Measurements from ENCODE around the gene LRMDA.

LRMDA gene

GRCh38 chr10:75733135-75733890, 301.9 kb downstream of the LRMDA start (continued):
- TF ChIP-seq ZBTB49 (tag by site-specific recombination; IDR thresholded peaks at IDR 0.05; ENCODE audit: low read depth) (no peak), ZNF133 (tag by site-specific recombination; IDR thresholded peaks at IDR 0.05) (no peak), FEZF1 (tag by site-specific recombination; IDR thresholded peaks at IDR 0.05) (no peak), ZNF350 (tag by site-specific recombination; IDR thresholded peaks at IDR 0.05) (no peak), ZNF623 (tag by site-specific recombination; IDR thresholded peaks at IDR 0.05) (no peak), ZNF155 (tag by site-specific recombination; IDR thresholded peaks at IDR 0.05) (no peak), ZNF501 (tag by site-specific recombination; IDR thresholded peaks at IDR 0.05) (no peak), ZNF768 (tag by site-specific recombination; IDR thresholded peaks at IDR 0.05) (no peak)

GRCh38 chr10:75736151-75736640, 304.8 kb downstream of the LRMDA start:
- no peak overlapping the region for H3K4me3 ChIP-seq (ENCODE audit: low read depth, low read length)
- H3K36me3 ChIP-seq (ENCODE audit: control insufficient read depth in 2 of 2, insufficient read depth in 1 of 2, low read length in 2 of 2), result no peaks in the 10 kb centered on the region
- POLR2A ChIA-PET, result no interaction called here
- H3K4me1 ChIP-seq (ENCODE audit: control insufficient read depth, insufficient read depth, low read length), result no peaks in the 10 kb centered on the region
- no peaks in the 10 kb centered on the region for H3K9me3 ChIP-seq (ENCODE audit: control insufficient read depth, insufficient read depth, low read depth, low read length)
- CTCF ChIA-PET, result no interaction called here
- H3K27ac ChIP-seq (ENCODE audit: extremely low read depth, low read depth, low read length), result no peak overlapping the region
- TF ChIP-seq ZNF558 (tag by site-specific recombination; IDR thresholded peaks at IDR 0.05) (no peak), ZBTB10 (tag by site-specific recombination; IDR thresholded peaks at IDR 0.05) (no peak)

- H3K4me3 ChIP-seq (ENCODE audit: low read depth, low read length), result no peak overlapping the region
- no peak overlapping the region for H3K27ac ChIP-seq (ENCODE audit: extremely low read depth, low read depth, low read length)
- no peak for TF ChIP-seq TCF7L2 (IDR thresholded peaks at IDR 0.05; ENCODE audit: borderline replicate concordance, low read depth, low read length)
- no peak for TF ChIP-seq ZNF292 (tag by site-specific recombination; IDR thresholded peaks at IDR 0.05; ENCODE audit: borderline replicate concordance, low read depth)
- TF ChIP-seq ZSCAN4 (tag by site-specific recombination; IDR thresholded peaks at IDR 0.05), result peak; percentile 94
- no peak for TF ChIP-seq ZNF561 (tag by site-specific recombination; IDR thresholded peaks at IDR 0.05; ENCODE audit: borderline replicate concordance)
- no peak for TF ChIP-seq KLF7 (tag by site-specific recombination; IDR thresholded peaks at IDR 0.05; ENCODE audit: borderline replicate concordance)
- TF ChIP-seq ZNF521 (tag by site-specific recombination; IDR thresholded peaks at IDR 0.05), result no peak
- no peak for TF ChIP-seq FEZF1 (tag by site-specific recombination; IDR thresholded peaks at IDR 0.05)
- no peak for TF ChIP-seq SP3 (tag by site-specific recombination; IDR thresholded peaks at IDR 0.05)
- no peak for TF ChIP-seq ZNF837 (tag by site-specific recombination; IDR thresholded peaks at IDR 0.05)
- H3K9me3 ChIP-seq (ENCODE audit: control insufficient read depth, insufficient read depth, low read depth, low read length), result no peaks in the 10 kb centered on the region
- H3K4me1 ChIP-seq (ENCODE audit: control insufficient read depth, insufficient read depth, low read length), result no peaks in the 10 kb centered on the region
- POLR2A ChIA-PET, result no interaction called here
- no peaks in the 10 kb centered on the region for H3K36me3 ChIP-seq (ENCODE audit: control insufficient read depth in 2 of 2, insufficient read depth in 1 of 2, low read length in 2 of 2)
- CTCF ChIA-PET, result no interaction called here
Observed at GRCh38 chr10:75736889-75737579, 305.6 kb downstream of the LRMDA start.
